MM.1S (cell line): ENCODE data around the gene HTR2C.

Experiments used
- EZH2phosphoT487 ChIP-seq: fragments of 300-600 bp; sonication (generic); IDR thresholded peaks from 2 replicates; pipeline ENCODE4 v1.6.1; 2018; ENCODE audit warnings: antibody characterized with exemption, low read length
- TF ChIP-seq, protein P1 (sequence below): fragments of 300-600 bp; sonication (generic); IDR thresholded peaks from 2 replicates; pipeline ENCODE4 v1.5.1; 2016; ENCODE audit warnings: antibody characterized with exemption, low read length, mixed read lengths

DNA sequence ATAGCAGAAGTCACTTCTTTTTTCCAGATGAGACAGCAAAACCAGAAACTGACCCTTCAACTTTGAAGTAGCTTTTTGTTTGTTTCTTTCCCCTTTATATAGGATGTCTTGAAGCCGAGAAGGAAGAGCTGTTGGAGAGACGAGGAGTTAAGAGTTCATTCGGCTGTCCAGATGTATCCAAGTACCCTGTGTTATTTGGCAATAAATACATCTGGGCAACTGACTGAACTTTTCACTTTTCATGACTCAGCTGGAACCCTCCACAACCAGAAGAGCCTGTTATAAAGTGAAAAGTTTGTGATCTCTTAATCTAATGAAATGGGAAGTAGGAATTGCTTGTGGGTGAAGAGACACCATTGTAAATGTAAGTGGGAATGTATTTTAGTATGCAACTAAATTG lies 131.2 kb downstream of the HTR2C start:
- TF ChIP-seq, protein P1, sequence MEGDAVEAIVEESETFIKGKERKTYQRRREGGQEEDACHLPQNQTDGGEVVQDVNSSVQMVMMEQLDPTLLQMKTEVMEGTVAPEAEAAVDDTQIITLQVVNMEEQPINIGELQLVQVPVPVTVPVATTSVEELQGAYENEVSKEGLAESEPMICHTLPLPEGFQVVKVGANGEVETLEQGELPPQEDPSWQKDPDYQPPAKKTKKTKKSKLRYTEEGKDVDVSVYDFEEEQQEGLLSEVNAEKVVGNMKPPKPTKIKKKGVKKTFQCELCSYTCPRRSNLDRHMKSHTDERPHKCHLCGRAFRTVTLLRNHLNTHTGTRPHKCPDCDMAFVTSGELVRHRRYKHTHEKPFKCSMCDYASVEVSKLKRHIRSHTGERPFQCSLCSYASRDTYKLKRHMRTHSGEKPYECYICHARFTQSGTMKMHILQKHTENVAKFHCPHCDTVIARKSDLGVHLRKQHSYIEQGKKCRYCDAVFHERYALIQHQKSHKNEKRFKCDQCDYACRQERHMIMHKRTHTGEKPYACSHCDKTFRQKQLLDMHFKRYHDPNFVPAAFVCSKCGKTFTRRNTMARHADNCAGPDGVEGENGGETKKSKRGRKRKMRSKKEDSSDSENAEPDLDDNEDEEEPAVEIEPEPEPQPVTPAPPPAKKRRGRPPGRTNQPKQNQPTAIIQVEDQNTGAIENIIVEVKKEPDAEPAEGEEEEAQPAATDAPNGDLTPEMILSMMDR, result no peak
- TF ChIP-seq EZH2phosphoT487, result no peak
